HL-60/S4 treated with phorbol 12-myristate 13-acetate at 8.2 ng/mL for 4 days and 3 days (cell line): ENCODE measurements around the gene SEMA6A.

Source experiments
- in situ Hi-C: fragments of 300-500 bp; cut with MboI; formaldehyde crosslinking; loops from 2 replicates; pipeline ENCODE4 v1.15.0; 2022; ENCODE audit warnings: low sequenced_read_pairs

SEMA6A gene

DNA sequence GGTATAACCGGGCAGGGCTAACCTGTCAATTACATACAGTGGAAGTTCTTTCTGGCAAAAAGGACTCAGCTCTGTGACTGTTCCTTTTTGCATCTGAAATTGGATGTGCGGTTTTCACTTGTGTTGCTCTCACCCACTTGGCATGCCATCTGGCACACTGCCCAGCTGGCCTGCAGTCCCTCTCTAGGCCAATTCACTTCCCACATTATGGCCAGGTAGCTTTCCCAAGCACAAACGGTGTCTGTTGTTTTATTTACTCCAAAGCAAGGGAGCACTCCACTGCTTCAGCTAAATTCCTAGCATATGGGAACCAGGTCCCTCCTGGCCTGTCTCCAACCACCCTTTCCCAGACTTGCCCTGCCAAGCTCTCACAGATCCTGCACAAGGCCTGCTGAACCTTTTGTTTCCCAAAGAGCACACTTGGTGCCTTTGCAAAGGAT lies 132.5 kb downstream of the SEMA6A start:
- in situ Hi-C loops: no loop called here

GRCh38 chr5:116441223-116441622 lies 133.4 kb downstream of the SEMA6A start:
- in situ Hi-C loops: no loop called here

DNA sequence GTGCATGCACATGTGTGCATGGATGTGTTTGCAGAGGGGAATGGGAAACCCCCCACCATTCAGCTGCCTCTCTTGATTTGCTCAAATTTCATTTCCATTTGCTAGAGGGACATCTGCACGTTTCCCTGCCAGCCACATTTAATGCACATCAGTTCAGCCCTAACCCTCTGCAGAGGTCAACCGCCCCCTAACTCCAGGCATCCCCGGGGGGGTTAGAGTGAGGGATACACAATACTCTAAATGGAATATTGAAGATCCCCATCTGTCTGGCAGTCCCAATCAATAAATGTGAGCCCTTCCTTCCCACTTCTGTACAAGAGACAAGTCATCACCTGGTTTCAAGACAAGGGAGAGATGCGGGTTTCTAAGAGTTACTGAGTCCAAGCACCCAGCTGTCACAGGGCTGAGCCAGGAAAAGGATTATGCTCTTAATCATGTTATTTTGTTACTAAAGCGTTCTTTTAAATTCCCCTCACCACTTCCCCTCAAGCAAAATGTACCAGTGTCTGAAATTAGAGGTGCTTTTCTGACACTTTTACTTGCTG lies 134.1 kb downstream of the SEMA6A start:
- in situ Hi-C loops: no loop called here

DNA sequence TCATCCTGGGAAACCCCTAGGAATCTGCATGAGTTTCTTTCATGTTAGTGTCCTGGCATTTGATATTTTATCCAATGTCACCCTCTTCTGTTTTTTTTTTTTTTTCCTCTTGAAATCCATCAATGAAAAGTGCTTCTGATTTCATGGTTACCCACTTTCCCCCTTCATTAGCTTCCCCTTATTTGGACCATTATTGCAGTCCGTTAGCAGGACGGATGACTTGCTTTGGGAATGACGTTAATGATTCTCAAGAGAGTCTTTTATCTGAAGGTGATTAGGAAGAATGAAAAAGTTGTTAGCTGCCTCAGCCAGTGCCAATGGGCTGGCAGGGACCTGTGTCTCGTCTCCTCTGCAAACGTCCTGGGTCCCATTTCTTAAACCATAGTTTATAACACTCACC lies 134.7 kb downstream of the SEMA6A start:
- in situ Hi-C loops: no loop called here

DNA sequence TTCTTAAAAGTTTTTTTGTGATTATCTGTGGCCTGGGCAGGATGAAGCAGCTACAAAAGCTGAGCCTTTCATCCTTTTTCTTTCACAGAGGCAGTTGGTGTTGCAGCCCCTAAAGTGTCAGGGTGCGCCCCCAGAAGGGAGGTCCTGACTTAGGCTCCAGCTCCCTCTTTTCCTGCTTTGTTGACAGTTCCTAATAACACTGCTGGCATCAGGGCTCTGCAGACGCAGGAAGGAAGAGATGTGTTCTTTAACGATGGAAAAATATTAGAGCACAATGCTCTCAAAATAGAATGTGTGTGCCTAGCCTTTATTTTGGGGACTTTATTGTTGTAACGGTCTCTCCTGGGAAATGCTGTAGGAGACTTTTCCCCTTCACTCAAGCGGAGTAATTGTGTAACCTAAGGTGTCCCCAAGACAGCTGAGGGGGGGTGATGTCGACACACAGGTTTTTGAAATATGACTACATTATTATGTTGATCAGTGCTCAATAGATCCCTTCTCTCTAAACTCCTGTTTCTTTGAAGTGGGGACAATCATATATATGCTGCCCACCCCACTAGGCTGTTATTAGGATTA lies 135.6 kb downstream of the SEMA6A start:
- in situ Hi-C loops: no loop called here

DNA sequence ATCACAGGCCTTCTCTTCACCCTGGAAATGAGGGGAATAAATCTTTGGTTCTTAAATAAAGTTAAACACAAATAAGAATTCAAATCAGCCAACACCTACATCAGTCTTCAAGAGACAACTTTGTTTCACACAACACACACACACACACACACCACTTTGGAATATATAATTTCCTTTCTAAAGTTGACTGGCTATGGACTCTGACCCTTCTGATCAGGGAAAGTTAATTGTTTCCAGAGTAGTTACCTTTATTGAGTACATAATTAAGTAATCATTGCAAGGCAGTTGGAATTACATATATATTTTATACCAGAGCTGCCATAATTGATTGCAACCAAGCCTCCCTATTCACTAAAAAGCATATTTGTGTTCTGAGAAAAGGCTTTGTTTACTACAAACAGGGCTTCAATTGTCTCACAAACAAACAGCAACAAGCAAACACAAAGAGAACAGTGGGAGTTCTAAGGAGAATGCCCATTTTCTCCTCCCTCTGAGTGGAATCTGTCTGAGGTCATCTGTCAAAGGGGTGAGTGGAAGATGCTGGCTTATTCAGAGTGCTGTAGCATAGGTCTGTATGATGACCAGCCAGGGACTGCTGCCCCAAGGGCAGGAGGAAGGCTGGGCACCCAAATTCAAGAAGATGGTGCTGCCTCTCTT lies 136.6 kb downstream of the SEMA6A start:
- in situ Hi-C loops: no loop called here

DNA sequence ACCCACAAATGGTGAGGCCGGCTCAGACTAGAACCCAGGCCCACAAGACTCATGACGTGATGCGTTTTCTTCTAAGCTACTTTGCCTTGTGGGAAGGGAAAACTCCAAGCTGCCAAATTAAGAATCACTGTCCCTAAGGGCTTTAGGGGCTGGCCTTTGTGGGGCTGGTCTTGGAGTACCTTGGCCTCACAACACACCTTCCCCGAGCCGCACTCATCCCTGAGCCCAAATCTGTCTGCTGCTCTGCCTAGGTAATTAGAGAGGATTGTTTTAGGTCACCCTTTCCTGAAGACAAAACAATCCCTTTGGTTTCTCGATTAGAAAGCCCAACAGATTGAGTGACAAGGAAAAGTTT lies 137.3 kb downstream of the SEMA6A start:
- in situ Hi-C loops: no loop called here

- in situ Hi-C loops: no loop called here
Observed at GRCh38 chr5:116436674-116437350, 137.8 kb downstream of the SEMA6A start.

DNA sequence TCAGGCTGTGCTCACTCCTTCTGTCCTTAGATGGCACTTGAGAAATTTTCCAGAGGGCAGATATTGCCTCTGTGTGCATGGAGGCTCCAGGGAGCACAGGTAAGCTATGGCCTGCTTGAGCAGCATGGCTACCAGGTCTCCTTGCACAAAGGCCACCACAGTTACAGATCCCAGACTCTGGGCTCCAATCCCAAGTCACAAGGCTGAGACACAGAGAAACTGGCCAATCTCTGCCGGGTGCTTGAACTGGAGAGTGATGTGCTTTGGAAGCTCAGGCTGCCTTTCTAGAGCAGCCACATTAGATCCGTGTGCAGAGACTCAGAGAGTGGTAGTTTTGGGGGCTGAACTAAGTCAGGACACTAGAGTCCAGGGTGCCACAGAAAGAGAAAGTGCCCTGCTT lies 145.7 kb downstream of the SEMA6A start:
- in situ Hi-C loops: no loop called here

- in situ Hi-C loops: no loop called here
Observed at GRCh38 chr5:116428413-116428812, 146.2 kb downstream of the SEMA6A start.

DNA sequence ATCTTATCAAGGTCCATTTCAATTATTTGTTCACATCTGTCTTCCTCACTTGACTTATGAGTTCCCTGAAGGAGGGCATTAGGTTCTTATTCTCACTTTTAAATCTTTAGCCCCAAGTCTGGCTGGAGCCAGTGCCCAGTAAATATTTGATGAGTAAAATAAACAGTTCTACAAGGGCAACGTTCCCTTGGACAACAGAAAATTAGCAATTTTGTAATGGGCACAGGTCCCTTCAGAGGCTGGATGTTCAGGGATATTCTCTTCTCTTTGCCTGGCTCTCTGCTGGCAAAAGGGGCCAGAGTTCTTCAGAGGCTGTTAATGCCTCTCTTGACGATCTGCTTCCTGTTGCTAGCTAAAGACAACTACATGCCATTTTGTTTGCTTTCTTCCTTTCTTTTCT lies 149.7 kb downstream of the SEMA6A start:
- in situ Hi-C loops: no loop called here

- in situ Hi-C loops: no loop called here
Observed at GRCh38 chr5:116424258-116424615, 150.4 kb downstream of the SEMA6A start.

- in situ Hi-C loops: no loop called here
Observed at GRCh38 chr5:116423587-116424257, 150.9 kb downstream of the SEMA6A start.

DNA sequence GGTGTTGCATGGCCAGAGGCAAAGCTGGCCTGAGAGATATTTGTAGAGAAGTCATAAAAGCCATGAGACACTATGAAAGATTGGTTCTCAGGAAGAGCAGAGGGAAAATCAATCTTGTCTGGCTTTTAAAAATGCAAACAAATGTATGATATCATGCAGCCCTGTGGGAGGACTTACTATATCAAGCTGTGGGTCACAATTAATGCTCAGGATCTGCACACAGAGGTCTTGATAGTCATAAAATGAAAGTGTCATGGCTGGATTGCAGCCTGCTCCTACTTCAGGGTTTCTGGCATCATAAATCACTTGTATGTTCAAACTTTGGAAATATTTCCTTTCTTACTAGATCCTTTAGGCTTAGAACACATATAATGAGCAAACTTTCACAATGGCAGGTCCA lies 151.5 kb downstream of the SEMA6A start:
- in situ Hi-C loops: no loop called here

DNA sequence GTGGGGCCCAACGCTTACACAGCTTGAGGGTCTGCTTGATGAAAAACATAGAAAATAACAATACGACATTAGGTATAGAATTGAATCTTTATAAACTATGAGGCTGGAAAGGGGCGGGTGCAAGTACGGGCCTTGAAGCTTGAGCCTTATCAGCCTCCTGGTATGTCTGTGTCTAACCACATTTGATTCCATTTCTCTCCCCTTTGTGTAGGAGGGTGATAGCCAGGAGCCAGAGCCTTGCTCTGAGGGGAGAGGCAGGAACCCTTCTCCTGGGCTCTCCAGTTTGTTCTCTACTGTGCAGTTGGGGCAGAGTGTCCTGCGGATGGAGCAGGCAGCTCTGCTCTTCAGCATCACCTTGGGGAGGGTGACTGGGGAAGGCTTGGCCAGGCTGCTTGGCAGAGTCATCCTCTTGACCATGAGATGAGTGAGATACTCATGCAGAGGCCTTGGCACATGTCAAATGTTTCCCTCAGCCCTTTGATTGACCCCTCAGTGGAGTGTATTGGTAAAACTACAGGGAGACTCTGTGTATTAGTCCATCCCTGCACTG lies 153.5 kb downstream of the SEMA6A start:
- in situ Hi-C loops: no loop called here

- in situ Hi-C loops: no loop called here
Observed at GRCh38 chr5:116420540-116420939, 154.1 kb downstream of the SEMA6A start.

GRCh38 chr5:116419258-116419657 lies 155.4 kb downstream of the SEMA6A start:
- in situ Hi-C loops: no loop called here

DNA sequence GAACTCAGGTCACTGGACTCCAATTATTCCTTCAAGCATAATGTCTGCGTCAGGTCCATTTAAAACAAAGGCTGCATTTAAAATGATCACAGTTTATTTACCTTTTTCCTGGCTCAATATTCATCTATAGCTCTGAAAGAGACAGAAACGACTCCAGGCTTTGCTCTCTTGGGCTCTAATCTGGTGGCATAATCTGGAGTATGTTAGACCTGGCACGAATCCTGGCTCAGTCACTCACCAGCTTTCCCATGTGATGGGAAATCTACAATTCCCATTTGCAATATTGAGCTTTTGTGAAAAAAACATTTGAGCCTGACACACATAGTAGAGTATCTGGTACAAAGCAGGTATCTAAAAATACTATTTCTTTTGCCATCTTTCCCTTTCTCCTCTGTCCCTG lies 155.8 kb downstream of the SEMA6A start:
- in situ Hi-C loops: no loop called here

GRCh38 chr5:116418016-116418415 lies 156.6 kb downstream of the SEMA6A start:
- in situ Hi-C loops: no loop called here

GRCh38 chr5:116415989-116416388 lies 158.6 kb downstream of the SEMA6A start:
- in situ Hi-C loops: no loop called here

DNA sequence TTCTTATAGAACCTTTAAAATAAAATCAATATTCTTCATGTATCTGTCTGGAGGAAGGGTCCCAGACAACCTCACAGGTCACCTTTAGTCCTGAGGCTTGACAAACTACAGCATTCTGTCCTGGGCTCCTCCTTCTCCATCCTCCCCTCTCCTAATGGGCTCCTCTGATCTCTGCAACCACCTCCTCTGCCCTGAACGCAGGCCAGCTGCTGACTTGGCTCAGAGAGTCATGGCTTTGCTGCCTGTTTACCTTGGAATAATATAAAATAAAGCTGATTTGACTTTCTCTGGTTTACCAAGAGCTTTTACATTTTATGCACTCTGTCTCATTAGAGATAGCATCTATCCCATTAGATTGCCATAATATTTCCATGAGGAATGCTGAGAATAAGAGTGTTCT lies 159.4 kb downstream of the SEMA6A start:
- in situ Hi-C loops: no loop called here
